ENCODE data around the gene THAP3. TPM values are rescaled to one million over a fixed set of nuclear protein-coding genes. Genes with fewer than 3 reads are reported as not detected.

Gene THAP3
- total RNA-seq, 2 donors from 2014 or later: 37.6 to 42.1 TPM

GRCh38 chr1:6612641-6613360 is 11.9 kb upstream of the THAP3 start:
- Histone ChIP-seq H3K4me1 (replicated peaks) (peaks cover 4% of the 10 kb centered on the region), H3K4me3 (peak overlapping the region; percentile 100), H3K36me3 (no peaks in the 10 kb centered on the region), H3K27me3 (replicated peaks; ENCODE audit: insufficient read depth) (no peaks in the 10 kb centered on the region), H3K9me3 (no peaks in the 10 kb centered on the region), H3K27ac (peak overlapping the region; percentile 96 to 99)
- intact Hi-C loops (cut with DNase I): no loop called here
- no peak for DNase-seq (ENCODE audit: low spot score)
- TF ChIP-seq POLR2A (IDR thresholded peaks at IDR 0.05) (peak; percentile 39), CTCF (IDR thresholded peaks at IDR 0.05) (peak in 1 of 4 experiments; percentile 15), POLR2AphosphoS5 (IDR thresholded peaks at IDR 0.05) (peak; percentile 47)
- under 1% methylated on average over 33 of the region's 67 CpGs for WGBS

DNA sequence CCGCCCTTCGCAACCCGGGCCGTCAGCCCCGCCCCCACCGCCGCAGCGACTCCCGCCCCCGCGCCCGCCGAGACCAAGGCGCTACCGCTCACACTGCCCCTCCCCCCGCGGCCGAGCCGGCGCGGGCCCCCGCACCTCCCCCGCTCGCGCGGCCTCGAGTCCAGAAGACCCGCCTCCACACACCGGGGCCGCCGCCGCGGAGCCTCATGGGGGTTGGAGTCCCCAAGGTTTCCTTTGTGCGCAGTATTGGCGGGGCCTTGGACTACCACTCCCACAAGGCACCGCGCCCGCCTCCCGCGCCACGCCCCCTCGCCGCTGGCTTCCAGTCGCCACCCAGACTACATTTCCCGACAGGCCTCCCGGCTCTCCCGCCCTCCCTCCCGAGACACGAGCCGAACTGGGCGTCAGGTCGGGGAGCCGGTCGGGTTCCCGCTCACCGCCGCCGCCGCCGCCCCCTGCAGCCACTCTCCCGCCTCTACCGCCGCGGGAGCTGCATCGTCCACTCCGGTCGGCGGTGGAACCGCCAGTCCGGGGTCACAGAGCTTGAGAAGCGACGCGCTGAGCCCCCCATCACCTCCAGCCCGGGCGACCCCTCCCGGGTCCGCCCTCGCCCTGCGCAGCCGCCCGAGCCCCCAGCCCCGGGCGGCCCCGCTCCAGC is 11.2 kb upstream of the THAP3 start, which contains the start of gene PHF13:
Gene PHF13, plus strand, starts transcription at position 371 of the 658 bp plus-strand sequence. CDS start 336 bp downstream, outside the sequence.
- WGBS: under 1% methylated on average over 76 of the region's 84 CpGs
- H3K4me1 ChIP-seq (replicated peaks): peaks cover 4% of the 10 kb centered on the region
- intact Hi-C loops (cut with DNase I): no loop called here

DNA sequence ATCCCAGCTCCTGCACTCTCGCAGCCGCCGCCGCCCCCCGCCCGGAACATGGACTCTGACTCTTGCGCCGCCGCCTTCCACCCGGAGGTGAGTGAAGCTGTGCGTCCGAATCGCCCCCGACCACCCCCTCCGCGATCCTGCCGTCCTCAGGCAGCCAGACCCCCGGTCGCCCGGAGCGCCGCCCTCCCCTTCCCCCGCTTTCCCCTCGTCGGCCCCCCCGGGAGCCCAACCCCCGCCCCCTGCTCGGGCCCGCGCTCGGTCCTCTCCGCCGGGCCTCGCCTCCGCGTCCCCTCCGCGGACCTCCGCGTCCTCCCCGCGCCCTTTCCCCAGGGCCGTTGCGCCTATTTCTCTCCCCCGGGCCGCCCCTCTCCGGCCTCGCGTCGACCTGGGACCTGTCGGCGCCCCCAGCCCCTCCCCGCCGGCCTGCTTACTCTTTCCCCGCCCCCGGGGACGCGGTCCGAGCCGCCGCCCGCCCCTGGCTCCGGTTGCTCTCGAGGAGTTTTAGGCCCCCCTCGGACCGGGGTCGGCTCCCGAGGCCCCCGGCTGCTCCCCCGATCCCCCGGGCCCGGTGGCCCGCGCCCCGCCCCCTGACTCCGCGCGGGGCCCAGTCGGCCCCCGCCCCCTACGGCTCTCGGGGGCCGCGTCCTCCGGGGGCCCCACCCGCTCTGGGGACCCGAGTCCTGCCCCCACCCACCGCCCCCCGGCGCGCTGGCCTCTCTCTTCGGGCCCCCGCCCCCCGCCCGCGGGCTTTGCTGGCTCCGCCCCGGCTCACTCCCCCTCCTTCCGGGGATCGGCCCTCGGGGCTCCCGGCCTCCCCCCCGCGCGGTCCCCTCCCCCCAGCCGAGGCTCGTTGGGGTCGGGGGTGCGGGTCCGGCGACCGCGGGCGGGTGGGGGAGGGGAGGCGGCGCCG is 10.4 kb upstream of the THAP3 start:
- H3K9me3 ChIP-seq: no peaks in the 10 kb centered on the region
- peak; percentile 56 for DNase-seq (ENCODE audit: low spot score)

More for the DNA sequence above, 11.2 kb upstream of the THAP3 start, which contains the start of gene PHF13:
- peak; percentile 99 for DNase-seq (ENCODE audit: low spot score)
- Histone ChIP-seq H3K4me3 (peak within 1 kb of the TSS; percentile 100), H3K9me3 (no peaks in the 10 kb centered on the region), H3K27me3 (replicated peaks; ENCODE audit: insufficient read depth) (no peaks in the 10 kb centered on the region), H3K27ac (peak within 1 kb of the TSS; percentile 97 to 99), H3K36me3 (no peaks in the 10 kb centered on the region)
- TF ChIP-seq POLR2A (IDR thresholded peaks at IDR 0.05) (peak; percentile 94), POLR2AphosphoS5 (IDR thresholded peaks at IDR 0.05) (peak; percentile 91), CTCF (IDR thresholded peaks at IDR 0.05) (no peak)

GRCh38 chr1:6614929-6615785 is 9.5 kb upstream of the THAP3 start:
- Histone ChIP-seq H3K4me1 (replicated peaks) (peaks cover 4% of the 10 kb centered on the region), H3K4me3 (peak overlapping the region; percentile 100), H3K9me3 (no peaks in the 10 kb centered on the region), H3K27me3 (replicated peaks; ENCODE audit: insufficient read depth) (no peaks in the 10 kb centered on the region), H3K36me3 (peaks cover 0 to 5% of the 10 kb centered on the region in 2 donors), H3K27ac (peak overlapping the region; percentile 97 to 99)
- TF ChIP-seq CTCF (IDR thresholded peaks at IDR 0.05) (no peak), POLR2AphosphoS5 (IDR thresholded peaks at IDR 0.05) (no peak), POLR2A (IDR thresholded peaks at IDR 0.05) (no peak)
- WGBS: under 1% methylated on average over 68 of the region's 82 CpGs
- intact Hi-C loops (cut with DNase I): no loop called here
- DNase-seq (ENCODE audit: low spot score): no peak

More for the DNA sequence above, 10.4 kb upstream of the THAP3 start:
- intact Hi-C loops (cut with DNase I): no loop called here
- TF ChIP-seq POLR2A (IDR thresholded peaks at IDR 0.05): no peak
- WGBS: 1% methylated on average over 81 of the region's 117 CpGs
- H3K27me3 ChIP-seq (replicated peaks; ENCODE audit: insufficient read depth): no peaks in the 10 kb centered on the region
- peak overlapping the region; percentile 97 to 99 for H3K27ac ChIP-seq
- peaks cover 4% of the 10 kb centered on the region for H3K4me1 ChIP-seq (replicated peaks)
- H3K4me3 ChIP-seq: peak overlapping the region; percentile 100
- H3K36me3 ChIP-seq: no peaks in the 10 kb centered on the region

Data from prostate gland (tissue), 2 donors.